Measurements from ENCODE around the gene SH3BGRL3.

The SH3BGRL3 gene

GRCh38 chr1:26284597-26285347 is 4.9 kb downstream of the SH3BGRL3 start:
- Histone ChIP-seq H3K18ac (ENCODE audit: low read length) (no peak overlapping the region), H2BK5ac (ENCODE audit: low read depth, low read length, poor library complexity) (no peak overlapping the region), H3K9ac (ENCODE audit: low read length) (no peak overlapping the region), H2AK5ac (ENCODE audit: low read length) (no peak overlapping the region), H3K79me2 (ENCODE audit: control insufficient read depth, insufficient read depth, low read length, poor library complexity) (peaks cover 4% of the 10 kb centered on the region), H4K91ac (ENCODE audit: low read depth, low read length) (no peak overlapping the region), H4K12ac (ENCODE audit: low read depth, low read length) (peak overlapping the region; percentile 23), H2BK120ac (ENCODE audit: insufficient read depth, low read length, poor library complexity) (no peak overlapping the region), H2AFZ (ENCODE audit: insufficient read depth, low read length, poor library complexity) (no peak overlapping the region), H3K27me3 (ENCODE audit: insufficient read depth, low read length) (no peaks in the 10 kb centered on the region), H3K9me3 (ENCODE audit: insufficient read depth, low read depth, low read length) (peaks cover 4% of the 10 kb centered on the region), H4K8ac (ENCODE audit: low read depth, low read length) (no peak overlapping the region), H3K23ac (ENCODE audit: low read length) (no peak overlapping the region), H3K4ac (ENCODE audit: low read depth, low read length) (no peak overlapping the region), H3K27ac (ENCODE audit: low read depth, low read length) (no peak overlapping the region), H3K4me1 (ENCODE audit: control insufficient read depth in 1 of 2, insufficient read depth in 2 of 2, low read length in 2 of 2) (peaks cover 11 to 25% of the 10 kb centered on the region in 2 experiments), H3K14ac (ENCODE audit: low read length) (no peak overlapping the region), H2BK12ac (ENCODE audit: low read length) (no peak overlapping the region), H3K4me2 (ENCODE audit: low read length) (no peak overlapping the region), H3K79me1 (ENCODE audit: low read length) (peaks cover 5% of the 10 kb centered on the region), H3K4me3 (ENCODE audit: low read depth, low read length) (no peak overlapping the region), H3K36me3 (ENCODE audit: control insufficient read depth in 1 of 2, insufficient read depth in 2 of 2, low read length in 2 of 2) (peaks cover 16 to 24% of the 10 kb centered on the region in 2 experiments)
- WGBS (ENCODE audit: extremely low coverage, insufficient coverage, insufficient read length): no CpG with 5 or more reads among the region's 22 CpGs
- peak; percentile 86 to 88 for DNase-seq

DNA sequence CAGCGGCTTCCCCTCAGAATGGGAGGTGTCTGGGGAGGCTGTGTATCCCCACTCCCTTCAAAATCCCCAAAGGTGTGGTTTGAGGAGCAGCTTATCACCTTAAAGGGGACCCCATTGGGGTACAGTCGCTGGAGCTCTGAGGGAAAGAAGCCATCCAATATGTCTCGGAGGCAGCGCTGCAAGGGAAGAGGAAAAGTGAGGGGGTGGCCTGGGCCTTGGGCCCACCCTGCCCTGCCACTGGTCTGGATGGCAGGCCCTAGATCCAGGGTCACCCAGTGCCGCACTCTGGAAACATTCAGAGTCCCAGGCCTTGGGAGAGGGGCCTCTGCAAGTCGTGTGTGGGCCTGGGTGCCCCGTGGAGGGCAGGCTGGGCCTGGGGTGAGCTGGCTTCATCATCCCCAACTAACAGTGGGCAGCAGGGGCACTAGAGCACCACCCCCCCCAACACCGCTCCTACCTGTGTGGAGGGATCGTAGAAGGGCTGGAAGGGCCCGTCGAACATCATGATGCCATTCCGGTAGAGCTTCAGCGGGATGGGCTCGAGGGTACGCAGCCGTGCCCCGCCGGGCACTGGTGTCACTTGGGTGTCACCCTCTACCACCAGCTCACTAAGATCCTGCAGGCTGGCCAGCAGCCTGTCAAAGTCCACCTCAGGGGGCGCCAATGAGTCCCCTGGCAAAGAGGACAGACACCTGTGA is 5.6 kb downstream of the SH3BGRL3 start:
- H2BK5ac ChIP-seq (ENCODE audit: low read depth, low read length, poor library complexity): no peak overlapping the region
- H4K12ac ChIP-seq (ENCODE audit: low read depth, low read length): no peak overlapping the region
- peak in 1 of 2 donors; percentile 80 for DNase-seq
- peaks cover 11 to 24% of the 10 kb centered on the region in 2 experiments for H3K4me1 ChIP-seq (ENCODE audit: control insufficient read depth in 1 of 2, insufficient read depth in 2 of 2, low read length in 2 of 2)
- H3K79me2 ChIP-seq (ENCODE audit: control insufficient read depth, insufficient read depth, low read length, poor library complexity): no peaks in the 10 kb centered on the region
- no peak overlapping the region for H3K4me2 ChIP-seq (ENCODE audit: low read length)
- no peaks in the 10 kb centered on the region for H3K79me1 ChIP-seq (ENCODE audit: low read length)
- no peak overlapping the region for H3K9ac ChIP-seq (ENCODE audit: low read length)
- peaks cover 16 to 24% of the 10 kb centered on the region in 2 experiments for H3K36me3 ChIP-seq (ENCODE audit: control insufficient read depth in 1 of 2, insufficient read depth in 2 of 2, low read length in 2 of 2)
- H3K18ac ChIP-seq (ENCODE audit: low read length): no peak overlapping the region
- no peak overlapping the region for H3K4me3 ChIP-seq (ENCODE audit: low read depth, low read length)
- WGBS (ENCODE audit: extremely low coverage, insufficient coverage, insufficient read length): no CpG with 5 or more reads among the region's 19 CpGs
- H3K9me3 ChIP-seq (ENCODE audit: insufficient read depth, low read depth, low read length): peaks cover 4% of the 10 kb centered on the region
- no peak overlapping the region for H4K91ac ChIP-seq (ENCODE audit: low read depth, low read length)
- H2AFZ ChIP-seq (ENCODE audit: insufficient read depth, low read length, poor library complexity): no peak overlapping the region
- no peak overlapping the region for H2BK12ac ChIP-seq (ENCODE audit: low read length)
- H3K27ac ChIP-seq (ENCODE audit: low read depth, low read length): no peak overlapping the region
- no peak overlapping the region for H3K14ac ChIP-seq (ENCODE audit: low read length)
- no peak overlapping the region for H4K8ac ChIP-seq (ENCODE audit: low read depth, low read length)
- H3K4ac ChIP-seq (ENCODE audit: low read depth, low read length): no peak overlapping the region
- no peak overlapping the region for H2BK120ac ChIP-seq (ENCODE audit: insufficient read depth, low read length, poor library complexity)
- no peaks in the 10 kb centered on the region for H3K27me3 ChIP-seq (ENCODE audit: insufficient read depth, low read length)
- H3K23ac ChIP-seq (ENCODE audit: low read length): no peak overlapping the region
- H2AK5ac ChIP-seq (ENCODE audit: low read length): no peak overlapping the region

DNA sequence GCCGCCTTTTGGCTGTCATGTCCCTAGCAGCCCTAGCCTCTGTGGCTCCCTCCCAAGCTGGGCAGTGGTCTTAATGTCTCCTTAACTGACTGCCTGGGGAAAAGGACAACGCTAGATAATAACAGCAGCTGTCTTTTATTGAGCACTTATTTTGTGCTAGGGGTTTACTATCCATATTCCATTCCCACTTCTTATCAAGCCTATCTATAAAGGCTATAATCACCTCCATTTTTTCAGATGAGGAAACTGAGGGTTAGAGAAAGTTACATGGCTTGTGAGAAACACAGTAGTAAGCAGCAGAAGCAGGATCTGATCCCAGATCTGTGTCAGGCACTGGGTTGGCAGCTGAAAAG is 6.2 kb downstream of the SH3BGRL3 start:
- Histone ChIP-seq H2AFZ (ENCODE audit: insufficient read depth, low read length, poor library complexity) (no peak overlapping the region), H2AK5ac (ENCODE audit: low read length) (no peak overlapping the region), H2BK12ac (ENCODE audit: low read length) (no peak overlapping the region), H3K4me1 (ENCODE audit: control insufficient read depth in 1 of 2, insufficient read depth in 2 of 2, low read length in 2 of 2) (peaks cover 12 to 24% of the 10 kb centered on the region in 2 experiments), H3K14ac (ENCODE audit: low read length) (no peak overlapping the region), H4K91ac (ENCODE audit: low read depth, low read length) (no peak overlapping the region), H3K23ac (ENCODE audit: low read length) (no peak overlapping the region), H3K18ac (ENCODE audit: low read length) (no peak overlapping the region), H3K9me3 (ENCODE audit: insufficient read depth, low read depth, low read length) (peaks cover 4% of the 10 kb centered on the region), H3K27ac (ENCODE audit: low read depth, low read length) (no peak overlapping the region), H3K4me2 (ENCODE audit: low read length) (no peak overlapping the region), H3K79me2 (ENCODE audit: control insufficient read depth, insufficient read depth, low read length, poor library complexity) (no peaks in the 10 kb centered on the region), H4K8ac (ENCODE audit: low read depth, low read length) (no peak overlapping the region), H3K9ac (ENCODE audit: low read length) (no peak overlapping the region), H4K12ac (ENCODE audit: low read depth, low read length) (no peak overlapping the region), H3K27me3 (ENCODE audit: insufficient read depth, low read length) (no peaks in the 10 kb centered on the region), H3K4me3 (ENCODE audit: low read depth, low read length) (no peak overlapping the region), H3K36me3 (ENCODE audit: control insufficient read depth in 1 of 2, insufficient read depth in 2 of 2, low read length in 2 of 2) (peaks cover 14 to 22% of the 10 kb centered on the region in 2 experiments), H2BK5ac (ENCODE audit: low read depth, low read length, poor library complexity) (no peak overlapping the region), H2BK120ac (ENCODE audit: insufficient read depth, low read length, poor library complexity) (no peak overlapping the region), H3K4ac (ENCODE audit: low read depth, low read length) (no peak overlapping the region), H3K79me1 (ENCODE audit: low read length) (no peaks in the 10 kb centered on the region)
- no peak for DNase-seq
- WGBS (ENCODE audit: extremely low coverage, insufficient coverage, insufficient read length): no CpG with 5 or more reads among the region's 2 CpGs

DNA sequence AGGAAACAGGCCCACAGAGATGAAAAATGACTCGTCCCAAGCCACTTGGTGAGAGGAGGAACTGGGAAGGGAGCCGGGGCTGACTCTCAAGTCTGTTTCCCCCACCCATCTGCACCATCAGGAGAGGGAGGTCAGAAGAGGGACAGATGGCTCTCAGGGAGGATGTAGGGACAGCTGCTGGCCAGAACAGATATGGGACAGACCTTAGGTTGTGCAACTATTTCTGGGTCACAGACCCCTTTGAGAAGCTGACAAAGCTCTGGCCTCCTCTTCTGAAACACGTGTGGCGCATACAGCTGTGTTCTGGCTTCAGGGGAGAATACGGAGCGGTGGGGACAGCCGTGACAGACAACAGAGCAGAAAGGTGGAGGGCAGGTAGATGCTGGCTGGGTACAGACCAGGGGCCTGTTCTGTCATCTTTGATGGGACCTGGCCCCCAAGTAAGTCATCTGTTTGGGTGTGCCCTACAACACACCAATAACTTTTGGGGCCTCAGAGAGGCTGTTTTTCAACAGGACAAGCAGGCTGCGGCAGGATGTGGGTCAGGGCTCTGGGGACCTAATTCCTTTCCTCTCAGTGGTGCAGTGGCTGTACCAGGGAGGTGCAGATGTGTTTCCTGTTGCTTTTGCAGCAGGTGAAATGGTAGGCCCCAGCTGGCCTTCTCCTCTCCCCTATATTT is 7.3 kb downstream of the SH3BGRL3 start:
- Histone ChIP-seq H4K91ac (ENCODE audit: low read depth, low read length) (no peak overlapping the region), H2BK5ac (ENCODE audit: low read depth, low read length, poor library complexity) (no peak overlapping the region)

More for the DNA sequence above, 7.3 kb downstream of the SH3BGRL3 start:
- Histone ChIP-seq H2BK120ac (ENCODE audit: insufficient read depth, low read length, poor library complexity) (no peak overlapping the region), H3K4ac (ENCODE audit: low read depth, low read length) (no peak overlapping the region), H3K4me1 (ENCODE audit: control insufficient read depth in 1 of 2, insufficient read depth in 2 of 2, low read length in 2 of 2) (peaks cover 4 to 15% of the 10 kb centered on the region in 2 experiments), H3K27me3 (ENCODE audit: insufficient read depth, low read length) (no peaks in the 10 kb centered on the region), H4K12ac (ENCODE audit: low read depth, low read length) (no peak overlapping the region), H2BK12ac (ENCODE audit: low read length) (no peak overlapping the region), H3K79me2 (ENCODE audit: control insufficient read depth, insufficient read depth, low read length, poor library complexity) (no peaks in the 10 kb centered on the region), H4K8ac (ENCODE audit: low read depth, low read length) (no peak overlapping the region), H3K36me3 (ENCODE audit: control insufficient read depth in 1 of 2, insufficient read depth in 2 of 2, low read length in 2 of 2) (peaks cover 6 to 15% of the 10 kb centered on the region in 2 experiments), H3K23ac (ENCODE audit: low read length) (no peak overlapping the region), H2AK5ac (ENCODE audit: low read length) (no peak overlapping the region), H3K9ac (ENCODE audit: low read length) (no peak overlapping the region), H3K27ac (ENCODE audit: low read depth, low read length) (no peak overlapping the region), H3K9me3 (ENCODE audit: insufficient read depth, low read depth, low read length) (peaks cover 2% of the 10 kb centered on the region), H3K18ac (ENCODE audit: low read length) (no peak overlapping the region), H3K4me3 (ENCODE audit: low read depth, low read length) (no peak overlapping the region), H3K14ac (ENCODE audit: low read length) (no peak overlapping the region), H2AFZ (ENCODE audit: insufficient read depth, low read length, poor library complexity) (no peak overlapping the region), H3K4me2 (ENCODE audit: low read length) (no peak overlapping the region), H3K79me1 (ENCODE audit: low read length) (no peaks in the 10 kb centered on the region)
- no peak for DNase-seq
- WGBS (ENCODE audit: extremely low coverage, insufficient coverage, insufficient read length): no CpG with 5 or more reads among the region's 8 CpGs

Data from trophoblast cell (in vitro differentiated cells and primary cell).